ENCODE data around the gene ELK1. TPM values are rescaled to one million over a fixed set of nuclear protein-coding genes. Genes with fewer than 3 reads are reported as not detected.

Gene ELK1
- total and polyA plus RNA-seq, 2 donors, result 10.8 to 21.7 TPM

GRCh38 chrX:47649781-47650163 lies 591 bp downstream of the ELK1 start:
- DNase-seq (ENCODE audit: low read depth in 6 of 9, low spot score in 9 of 9), result no peak
- peak overlapping the region; percentile 63 to 70 for H3K4me3 ChIP-seq (ENCODE audit: low read length in 2 of 2)
- peaks cover 9 to 22% of the 10 kb centered on the region in 2 donors for H3K4me1 ChIP-seq (ENCODE audit: control insufficient read depth in 2 of 2, insufficient read depth in 2 of 2, low read length in 2 of 2)
- no peaks in the 10 kb centered on the region for H3K9me3 ChIP-seq (ENCODE audit: control insufficient read depth in 2 of 2, insufficient read depth in 1 of 2, low read length in 1 of 2)
- H3K27ac ChIP-seq (ENCODE audit: low read depth in 1 of 2, low read length in 1 of 2), result peak overlapping the region in 1 of 2 donors; percentile 46
- no peaks in the 10 kb centered on the region for H3K27me3 ChIP-seq (ENCODE audit: control insufficient read depth in 2 of 2, insufficient read depth in 1 of 2, low read length in 1 of 2)
- H3K36me3 ChIP-seq (ENCODE audit: control insufficient read depth in 2 of 2, insufficient read depth in 2 of 2, low read length in 1 of 2), result peaks cover 0 to 10% of the 10 kb centered on the region in 2 donors
- WGBS, result 3% methylated on average over 11 of the region's 11 CpGs

GRCh38 chrX:47649271-47649670 lies 1.1 kb downstream of the ELK1 start:
- peaks cover 9 to 22% of the 10 kb centered on the region in 2 donors for H3K4me1 ChIP-seq (ENCODE audit: control insufficient read depth in 2 of 2, insufficient read depth in 2 of 2, low read length in 2 of 2)
- no peaks in the 10 kb centered on the region for H3K27me3 ChIP-seq (ENCODE audit: control insufficient read depth in 2 of 2, insufficient read depth in 1 of 2, low read length in 1 of 2)
- peak overlapping the region; percentile 63 to 70 for H3K4me3 ChIP-seq (ENCODE audit: low read length in 2 of 2)
- peaks cover 0 to 10% of the 10 kb centered on the region in 2 donors for H3K36me3 ChIP-seq (ENCODE audit: control insufficient read depth in 2 of 2, insufficient read depth in 2 of 2, low read length in 1 of 2)
- H3K9me3 ChIP-seq (ENCODE audit: control insufficient read depth in 2 of 2, insufficient read depth in 1 of 2, low read length in 1 of 2), result no peaks in the 10 kb centered on the region
- DNase-seq (ENCODE audit: low read depth in 6 of 9, low spot score in 9 of 9), result no peak
- H3K27ac ChIP-seq (ENCODE audit: low read depth in 1 of 2, low read length in 1 of 2), result peak overlapping the region in 1 of 2 donors; percentile 52
- 30% methylated on average over 8 of the region's 8 CpGs for WGBS

DNA sequence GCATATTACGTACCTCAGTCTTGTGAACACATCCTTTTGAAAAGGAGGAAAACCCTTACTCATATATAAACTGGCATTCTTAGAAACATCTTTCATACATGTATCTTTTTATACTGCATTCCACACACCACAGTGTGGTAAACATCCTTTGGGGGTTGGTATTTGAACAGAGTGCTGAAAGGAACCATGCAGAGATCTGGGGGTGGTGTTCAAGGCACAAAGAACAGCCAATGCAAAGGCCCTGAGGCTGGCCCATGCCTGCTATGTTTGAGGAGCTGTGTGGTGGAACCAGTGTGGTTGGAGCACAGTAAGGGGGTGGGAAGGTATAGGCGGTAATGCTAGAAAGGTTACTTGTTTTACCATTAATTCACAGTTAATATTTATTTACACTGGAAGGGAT lies 2.0 kb downstream of the ELK1 start:
- Histone ChIP-seq H3K27me3 (ENCODE audit: control insufficient read depth in 2 of 2, insufficient read depth in 1 of 2, low read length in 1 of 2) (no peaks in the 10 kb centered on the region), H3K4me3 (ENCODE audit: low read length in 2 of 2) (no peak overlapping the region), H3K9me3 (ENCODE audit: control insufficient read depth in 2 of 2, insufficient read depth in 1 of 2, low read length in 1 of 2) (no peaks in the 10 kb centered on the region), H3K36me3 (ENCODE audit: control insufficient read depth in 2 of 2, insufficient read depth in 2 of 2, low read length in 1 of 2) (peaks cover 0 to 6% of the 10 kb centered on the region in 2 donors), H3K4me1 (ENCODE audit: control insufficient read depth in 2 of 2, insufficient read depth in 2 of 2, low read length in 2 of 2) (peaks cover 9 to 22% of the 10 kb centered on the region in 2 donors), H3K27ac (ENCODE audit: low read depth in 1 of 2, low read length in 1 of 2) (peak overlapping the region in 1 of 2 donors; percentile 51)
- DNase-seq (ENCODE audit: low read depth in 6 of 9, low spot score in 9 of 9), result peak in 1 of 9 donors; percentile 53
- WGBS, result 71% methylated on average over 2 of the region's 2 CpGs

DNA sequence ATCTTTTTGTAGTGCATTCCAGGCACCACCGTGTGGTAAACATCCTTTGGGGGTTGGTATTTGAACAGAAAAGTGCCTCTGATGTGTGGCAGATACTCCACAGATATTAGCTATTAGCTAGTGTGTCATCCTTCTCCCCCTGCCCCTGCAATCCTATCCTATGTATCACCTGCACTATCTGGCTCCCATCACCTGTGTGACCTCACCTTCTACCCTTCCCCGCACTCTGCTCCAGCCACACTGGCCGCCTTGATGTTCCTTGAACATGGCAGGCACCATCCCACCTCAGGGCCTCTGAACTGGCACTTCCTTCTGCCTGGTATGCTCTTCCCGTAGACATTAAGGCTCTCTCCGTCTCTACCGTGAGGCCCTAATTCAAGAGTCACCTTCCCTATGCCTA lies 3.7 kb downstream of the ELK1 start:
- Histone ChIP-seq H3K27me3 (ENCODE audit: control insufficient read depth in 2 of 2, insufficient read depth in 1 of 2, low read length in 1 of 2) (no peaks in the 10 kb centered on the region), H3K4me3 (ENCODE audit: low read length in 2 of 2) (no peak overlapping the region), H3K9me3 (ENCODE audit: control insufficient read depth in 2 of 2, insufficient read depth in 1 of 2, low read length in 1 of 2) (no peaks in the 10 kb centered on the region), H3K4me1 (ENCODE audit: control insufficient read depth in 2 of 2, insufficient read depth in 2 of 2, low read length in 2 of 2) (peaks cover 9 to 20% of the 10 kb centered on the region in 2 donors), H3K36me3 (ENCODE audit: control insufficient read depth in 2 of 2, insufficient read depth in 2 of 2, low read length in 1 of 2) (peaks cover 0 to under 1% of the 10 kb centered on the region in 2 donors), H3K27ac (ENCODE audit: low read depth in 1 of 2, low read length in 1 of 2) (no peak overlapping the region)
- 95% methylated on average over 6 of the region's 6 CpGs for WGBS
- no peak for DNase-seq (ENCODE audit: low read depth in 6 of 9, low spot score in 9 of 9)

GRCh38 chrX:47645530-47645929 lies 4.8 kb downstream of the ELK1 start:
- WGBS, result 96% methylated on average over 10 of the region's 10 CpGs
- no peak for DNase-seq (ENCODE audit: low read depth in 6 of 9, low spot score in 9 of 9)
- Histone ChIP-seq H3K27ac (ENCODE audit: low read depth in 1 of 2, low read length in 1 of 2) (no peak overlapping the region), H3K9me3 (ENCODE audit: control insufficient read depth in 2 of 2, insufficient read depth in 1 of 2, low read length in 1 of 2) (no peaks in the 10 kb centered on the region), H3K4me3 (ENCODE audit: low read length in 2 of 2) (no peak overlapping the region), H3K36me3 (ENCODE audit: control insufficient read depth in 2 of 2, insufficient read depth in 2 of 2, low read length in 1 of 2) (peaks cover 7 to 10% of the 10 kb centered on the region in 2 donors), H3K4me1 (ENCODE audit: control insufficient read depth in 2 of 2, insufficient read depth in 2 of 2, low read length in 2 of 2) (peaks cover 6 to 12% of the 10 kb centered on the region in 2 donors), H3K27me3 (ENCODE audit: control insufficient read depth in 2 of 2, insufficient read depth in 1 of 2, low read length in 1 of 2) (no peaks in the 10 kb centered on the region)

DNA sequence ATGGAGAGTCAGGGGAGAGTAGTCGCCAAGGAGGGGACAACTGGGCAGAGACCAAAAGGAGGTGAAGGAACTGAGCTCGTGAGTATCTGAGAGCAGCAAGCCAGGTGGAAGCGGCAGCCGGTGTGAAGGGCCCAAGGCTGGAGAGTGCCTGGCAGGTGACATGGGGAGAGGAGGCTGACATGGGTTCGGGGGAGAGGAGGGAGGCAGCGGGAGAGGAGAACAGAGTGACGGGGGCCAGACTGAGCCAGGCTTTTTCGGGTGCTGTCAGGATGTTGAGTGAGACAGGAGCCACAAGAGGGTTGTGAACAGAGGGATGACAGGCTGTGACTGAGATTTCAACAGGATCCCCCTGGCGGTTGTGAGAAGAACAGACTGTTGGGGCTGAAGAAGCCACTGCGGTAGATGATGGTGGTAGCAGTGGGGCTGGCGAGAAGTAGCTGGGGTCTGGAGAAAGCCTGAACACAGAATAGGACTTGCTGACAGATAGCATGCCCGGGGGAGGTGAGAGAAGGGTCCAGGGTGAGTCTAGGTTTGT lies 5.7 kb downstream of the ELK1 start:
- no peak overlapping the region for H3K27ac ChIP-seq (ENCODE audit: low read depth in 1 of 2, low read length in 1 of 2)
- H3K27me3 ChIP-seq (ENCODE audit: control insufficient read depth in 2 of 2, insufficient read depth in 1 of 2, low read length in 1 of 2), result no peaks in the 10 kb centered on the region
- 93% methylated on average over 12 of the region's 12 CpGs for WGBS
- DNase-seq (ENCODE audit: low read depth in 6 of 9, low spot score in 9 of 9), result no peak
- H3K4me1 ChIP-seq (ENCODE audit: control insufficient read depth in 2 of 2, insufficient read depth in 2 of 2, low read length in 2 of 2), result peaks cover 6 to 12% of the 10 kb centered on the region in 2 donors
- H3K36me3 ChIP-seq (ENCODE audit: control insufficient read depth in 2 of 2, insufficient read depth in 2 of 2, low read length in 1 of 2), result peaks cover 11 to 18% of the 10 kb centered on the region in 2 donors
- peaks cover 0 to 2% of the 10 kb centered on the region in 2 donors for H3K9me3 ChIP-seq (ENCODE audit: control insufficient read depth in 2 of 2, insufficient read depth in 1 of 2, low read length in 1 of 2)
- H3K4me3 ChIP-seq (ENCODE audit: low read length in 2 of 2), result no peak overlapping the region

GRCh38 chrX:47643926-47644325 lies 6.4 kb downstream of the ELK1 start:
- 72% methylated on average over 2 of the region's 2 CpGs for WGBS

DNA sequence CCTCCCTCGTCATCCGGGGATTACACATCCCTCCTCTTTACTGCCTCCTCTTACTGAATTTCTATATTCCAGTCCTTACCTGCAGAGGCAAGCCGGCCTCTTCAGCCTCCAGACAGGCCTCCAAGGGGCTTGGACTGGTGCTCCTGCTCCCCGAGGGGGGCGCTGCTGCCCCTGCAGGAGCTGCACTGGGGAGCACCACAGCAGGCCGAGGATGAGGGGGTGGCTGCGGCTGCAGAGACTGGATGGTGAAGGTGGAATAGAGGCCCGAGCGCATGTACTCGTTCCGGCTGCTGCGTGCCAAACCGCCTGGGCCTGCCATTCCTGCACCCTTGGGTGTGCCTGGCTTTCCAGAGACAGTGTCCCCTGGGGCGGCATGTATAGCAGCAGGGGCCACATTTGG lies 11.5 kb downstream of the ELK1 start:
- peaks cover 0 to 2% of the 10 kb centered on the region in 2 donors for H3K9me3 ChIP-seq (ENCODE audit: control insufficient read depth in 2 of 2, insufficient read depth in 1 of 2, low read length in 1 of 2)
- WGBS, result 97% methylated on average over 14 of the region's 14 CpGs

More at GRCh38 chrX:47643926-47644325, 6.4 kb downstream of the ELK1 start:
- Histone ChIP-seq H3K4me1 (ENCODE audit: control insufficient read depth in 2 of 2, insufficient read depth in 2 of 2, low read length in 2 of 2) (peaks cover 5 to 7% of the 10 kb centered on the region in 2 donors), H3K4me3 (ENCODE audit: low read length in 2 of 2) (no peak overlapping the region), H3K9me3 (ENCODE audit: control insufficient read depth in 2 of 2, insufficient read depth in 1 of 2, low read length in 1 of 2) (peaks cover 0 to 2% of the 10 kb centered on the region in 2 donors), H3K36me3 (ENCODE audit: control insufficient read depth in 2 of 2, insufficient read depth in 2 of 2, low read length in 1 of 2) (peaks cover 15 to 21% of the 10 kb centered on the region in 2 donors), H3K27me3 (ENCODE audit: control insufficient read depth in 2 of 2, insufficient read depth in 1 of 2, low read length in 1 of 2) (no peaks in the 10 kb centered on the region), H3K27ac (ENCODE audit: low read depth in 1 of 2, low read length in 1 of 2) (no peak overlapping the region)
- no peak for DNase-seq (ENCODE audit: low read depth in 6 of 9, low spot score in 9 of 9)

GRCh38 chrX:47637546-47638195 lies 12.7 kb downstream of the ELK1 start:
- Histone ChIP-seq H3K27ac (ENCODE audit: low read depth in 1 of 2, low read length in 1 of 2) (no peak overlapping the region), H3K9me3 (ENCODE audit: control insufficient read depth in 2 of 2, insufficient read depth in 1 of 2, low read length in 1 of 2) (peaks cover 0 to 2% of the 10 kb centered on the region in 2 donors), H3K4me1 (ENCODE audit: control insufficient read depth in 2 of 2, insufficient read depth in 2 of 2, low read length in 2 of 2) (peaks cover 0 to 6% of the 10 kb centered on the region in 2 donors), H3K4me3 (ENCODE audit: low read length in 2 of 2) (peak overlapping the region; percentile 49 to 57), H3K36me3 (ENCODE audit: control insufficient read depth in 2 of 2, insufficient read depth in 2 of 2, low read length in 1 of 2) (peaks cover 27 to 31% of the 10 kb centered on the region in 2 donors), H3K27me3 (ENCODE audit: control insufficient read depth in 2 of 2, insufficient read depth in 1 of 2, low read length in 1 of 2) (no peaks in the 10 kb centered on the region)
- peak in 3 of 9 donors; percentile 51 to 72 (median 51) for DNase-seq (ENCODE audit: low read depth in 6 of 9, low spot score in 9 of 9)
- WGBS, result 10% methylated on average over 31 of the region's 31 CpGs

More for the DNA sequence above, 11.5 kb downstream of the ELK1 start:
- Histone ChIP-seq H3K4me1 (ENCODE audit: control insufficient read depth in 2 of 2, insufficient read depth in 2 of 2, low read length in 2 of 2) (peaks cover 0 to 6% of the 10 kb centered on the region in 2 donors), H3K4me3 (ENCODE audit: low read length in 2 of 2) (no peak overlapping the region), H3K27me3 (ENCODE audit: control insufficient read depth in 2 of 2, insufficient read depth in 1 of 2, low read length in 1 of 2) (no peaks in the 10 kb centered on the region), H3K27ac (ENCODE audit: low read depth in 1 of 2, low read length in 1 of 2) (no peak overlapping the region), H3K36me3 (ENCODE audit: control insufficient read depth in 2 of 2, insufficient read depth in 2 of 2, low read length in 1 of 2) (peaks cover 27 to 31% of the 10 kb centered on the region in 2 donors)
- DNase-seq (ENCODE audit: low read depth in 6 of 9, low spot score in 9 of 9), result no peak

Data from thymus (tissue), 11 donors.